ENCODE data around the gene SVOP.
"Not testable (repeated sequence)": the region's sequence is repeated elsewhere in the genome, so short reads cannot be mapped to it uniquely, and the experiment has no call there.

SVOP gene

DNA sequence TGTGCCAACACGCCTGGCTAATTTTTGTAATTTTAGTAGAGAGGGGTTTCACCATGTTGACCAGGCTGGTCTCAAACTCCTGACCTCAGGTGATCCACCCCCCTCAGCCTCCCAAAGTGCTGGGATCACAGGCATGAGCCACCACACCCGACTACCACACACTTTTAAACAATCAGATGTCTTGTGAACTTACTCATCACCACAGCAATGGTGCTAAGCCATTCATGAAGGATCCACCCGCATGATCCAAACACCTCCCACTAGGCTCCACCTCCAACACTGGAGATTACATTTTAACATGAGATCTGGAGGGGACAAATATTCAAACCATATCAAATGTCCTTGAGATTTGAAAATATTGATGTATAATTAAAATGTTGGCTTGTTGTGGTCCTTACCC is 7.8 kb upstream of the SVOP start:
- not testable (repeated sequence) for DNase-seq

DNA sequence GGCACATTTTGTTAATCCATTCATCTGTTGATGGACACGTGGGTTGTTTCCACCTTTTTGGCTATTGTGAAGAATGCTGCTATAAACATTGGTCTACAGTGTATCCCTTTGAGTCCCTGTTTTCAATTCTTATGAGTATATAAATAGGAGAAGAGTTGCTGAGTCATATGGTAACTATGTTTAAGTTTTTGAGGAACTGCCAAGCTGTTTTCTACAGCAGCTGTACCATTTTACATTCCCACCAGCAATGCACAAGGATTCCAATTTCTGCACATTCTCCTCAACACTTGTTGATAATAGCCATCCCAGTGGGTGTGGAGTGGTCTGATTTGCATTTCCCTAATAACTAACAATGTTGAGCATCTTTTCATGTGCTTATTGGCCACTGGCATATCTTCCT is 6.9 kb upstream of the SVOP start:
- no peak for DNase-seq

- no peak for DNase-seq
Observed at GRCh38 chr12:109020146-109020795, 597 bp downstream of the SVOP start.

GRCh38 chr12:109018296-109018695 is 2.6 kb downstream of the SVOP start:
- no peak for DNase-seq

DNA sequence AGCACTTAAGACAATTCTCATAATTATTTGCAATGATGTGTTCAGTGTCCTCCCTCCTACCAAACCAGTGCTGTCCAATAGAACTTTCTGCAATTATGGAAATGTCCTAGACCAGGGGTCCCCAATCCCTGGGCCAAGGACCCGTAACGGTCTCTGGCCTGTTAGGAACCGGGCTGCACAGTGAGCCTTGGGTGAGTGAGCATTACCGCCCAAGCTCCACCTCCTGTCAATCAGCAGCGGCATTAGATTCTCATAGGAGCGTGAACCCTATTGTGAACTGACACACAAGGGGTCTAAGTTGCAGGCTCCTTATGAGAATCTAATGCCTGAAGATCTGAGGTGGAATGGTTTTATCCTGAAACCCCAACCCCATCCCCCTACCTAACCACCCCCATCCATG is 3.9 kb downstream of the SVOP start:
- no peak for DNase-seq

DNA sequence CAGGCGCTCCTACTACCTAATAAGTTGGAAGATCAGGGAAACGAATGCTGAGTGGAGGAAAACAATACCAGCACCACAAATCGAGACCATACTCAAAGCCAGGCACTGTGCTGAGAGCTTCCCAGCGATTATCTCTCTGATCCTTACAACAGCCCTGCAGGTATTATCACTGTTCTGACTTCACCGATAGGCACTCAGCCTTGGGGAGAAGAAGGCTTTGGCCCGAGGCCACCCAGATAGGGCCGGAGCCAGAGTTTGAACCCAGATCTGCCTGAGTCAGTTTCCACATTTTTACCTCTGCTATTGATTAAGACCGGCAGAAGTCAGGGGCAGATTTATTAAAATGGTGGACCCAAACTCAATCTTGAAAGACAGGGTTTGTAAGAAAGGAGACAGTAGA is 4.9 kb downstream of the SVOP start:
- DNase-seq: no peak

- no peak for DNase-seq
Observed at GRCh38 chr12:109014984-109015765, 5.7 kb downstream of the SVOP start.

DNA sequence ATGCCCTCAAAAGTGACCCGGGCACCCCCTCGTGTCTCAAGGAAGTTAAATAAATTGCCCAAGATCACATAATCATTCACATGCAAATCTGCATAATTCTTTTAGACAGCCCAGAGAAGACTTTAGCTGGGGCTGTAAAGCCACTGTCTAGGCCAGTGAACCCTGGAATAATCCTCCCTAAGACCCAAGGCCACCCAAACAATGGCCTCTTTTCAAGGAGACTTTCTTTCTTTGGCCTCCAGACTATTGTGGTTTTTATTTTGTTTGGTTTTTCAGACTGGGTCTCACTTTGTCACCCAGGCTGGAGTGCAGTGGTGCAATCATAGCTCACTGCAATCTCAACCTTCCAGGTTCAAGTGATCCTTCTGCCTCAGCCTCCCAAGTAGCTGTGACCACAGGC is 10.6 kb downstream of the SVOP start:
- no peak for DNase-seq

GRCh38 chr12:109009766-109010165 is 11.1 kb downstream of the SVOP start:
- no peak for DNase-seq

GRCh38 chr12:109004017-109004416 is 16.9 kb downstream of the SVOP start:
- no peak for DNase-seq

- no peak for DNase-seq
Observed at GRCh38 chr12:108996320-108996719, 24.5 kb downstream of the SVOP start.

DNA sequence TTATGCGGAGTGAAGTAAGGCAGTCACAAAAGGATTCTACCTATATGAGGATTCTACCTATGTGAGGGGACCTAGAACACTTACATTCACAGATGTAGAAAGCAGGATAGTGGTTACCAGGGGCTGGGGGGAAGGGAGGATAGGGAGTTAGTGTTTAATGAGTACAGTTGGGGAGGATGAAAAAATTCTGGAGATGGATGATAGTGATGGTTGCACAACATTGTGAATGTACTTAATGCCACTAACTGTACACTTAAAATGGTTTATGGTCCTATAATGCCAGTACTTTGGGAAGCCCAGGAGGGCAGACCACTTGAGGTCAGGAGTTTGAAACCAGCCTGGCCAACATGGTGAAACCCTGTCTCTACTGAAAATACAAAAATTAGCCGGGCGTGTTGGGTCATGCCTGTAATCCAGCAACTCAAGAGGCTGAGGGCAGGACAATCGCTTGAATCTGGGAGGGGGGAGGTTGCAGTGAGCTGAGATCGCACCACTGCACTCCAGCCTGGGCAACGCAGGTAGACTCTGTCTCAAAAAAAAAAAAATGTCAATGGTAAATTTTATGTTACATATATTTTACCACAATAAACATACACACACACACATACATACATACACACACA is 25.4 kb downstream of the SVOP start:
- DNase-seq: no peak

DNA sequence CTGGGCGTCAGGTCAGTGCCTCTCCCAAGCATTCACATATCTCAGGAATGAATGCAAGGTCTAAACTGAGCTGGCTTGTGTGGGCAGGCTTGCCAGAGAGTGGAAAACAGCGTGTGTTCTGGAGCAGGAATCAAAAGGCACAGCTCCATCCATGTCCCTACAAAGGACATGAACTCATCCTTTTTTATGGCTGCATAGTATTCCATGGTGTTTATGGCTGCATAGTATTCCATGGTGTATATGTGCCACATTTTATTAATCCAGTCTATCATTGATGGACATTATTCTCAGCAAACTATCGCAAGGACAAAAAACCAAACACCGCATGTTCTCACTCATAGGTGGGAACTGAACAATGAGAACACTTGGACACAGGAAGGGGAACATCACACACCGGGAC is 30.8 kb downstream of the SVOP start:
- not testable (repeated sequence) for DNase-seq

DNA sequence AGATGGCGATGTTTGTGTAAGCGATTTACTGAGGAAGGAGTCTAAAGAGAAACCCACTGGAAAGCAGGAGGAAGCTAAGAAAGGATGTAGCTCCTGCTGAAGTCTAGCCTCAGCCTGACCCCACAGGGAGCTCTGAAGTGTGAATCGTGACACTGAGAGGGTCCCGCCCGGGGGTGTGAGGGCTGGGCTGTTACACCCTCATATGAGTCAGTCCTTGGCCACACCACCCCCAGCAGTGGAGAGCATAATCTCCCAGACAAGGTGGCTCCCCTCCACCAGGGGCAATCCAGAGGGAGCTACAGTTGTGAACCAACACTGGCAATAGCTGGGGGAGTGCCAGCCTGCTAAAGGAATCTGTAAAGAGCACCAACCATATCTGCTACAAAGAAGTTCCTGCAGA is 31.5 kb downstream of the SVOP start:
- DNase-seq: no peak

- DNase-seq: no peak
Observed at GRCh38 chr12:108985750-108986149, 35.1 kb downstream of the SVOP start.

DNA sequence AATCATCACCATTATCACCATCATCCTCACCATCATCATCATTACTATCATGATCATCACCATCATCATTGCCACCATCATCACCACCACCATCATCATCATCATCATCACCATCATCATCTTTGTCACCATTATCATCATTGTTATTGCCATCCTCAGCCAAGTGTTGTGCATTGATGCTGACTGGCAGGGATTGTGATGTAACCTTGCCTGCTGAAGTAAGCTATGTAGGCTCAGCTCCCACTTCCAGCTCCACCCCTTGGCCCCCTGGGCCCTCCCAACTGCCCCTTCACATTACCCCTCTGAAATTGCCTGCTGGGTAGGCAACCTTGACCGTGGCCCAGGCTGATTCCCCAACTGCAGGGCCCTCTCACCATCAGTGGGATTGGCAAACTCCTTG is 37.6 kb downstream of the SVOP start:
- DNase-seq: no peak

GRCh38 chr12:108982621-108983219 is 38.1 kb downstream of the SVOP start:
- no peak for DNase-seq

DNA sequence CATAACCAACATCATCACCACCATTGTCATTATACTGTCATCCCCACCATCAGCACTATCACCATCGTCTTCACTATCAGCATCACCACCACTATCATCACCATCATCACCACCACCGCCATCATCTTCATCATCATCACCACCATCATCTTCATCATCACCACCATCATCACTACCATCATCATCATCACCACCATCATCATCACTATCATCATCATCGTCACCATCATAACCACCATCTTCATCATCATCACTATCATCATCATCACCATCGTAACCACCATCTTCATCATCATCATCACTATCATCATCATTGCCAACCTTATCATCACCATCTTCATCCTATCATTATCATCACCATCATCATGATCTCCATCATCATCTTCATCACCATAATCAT is 39.0 kb downstream of the SVOP start:
- no peak for DNase-seq

GRCh38 chr12:108980831-108981618 is 39.8 kb downstream of the SVOP start:
- DNase-seq: no peak

DNA sequence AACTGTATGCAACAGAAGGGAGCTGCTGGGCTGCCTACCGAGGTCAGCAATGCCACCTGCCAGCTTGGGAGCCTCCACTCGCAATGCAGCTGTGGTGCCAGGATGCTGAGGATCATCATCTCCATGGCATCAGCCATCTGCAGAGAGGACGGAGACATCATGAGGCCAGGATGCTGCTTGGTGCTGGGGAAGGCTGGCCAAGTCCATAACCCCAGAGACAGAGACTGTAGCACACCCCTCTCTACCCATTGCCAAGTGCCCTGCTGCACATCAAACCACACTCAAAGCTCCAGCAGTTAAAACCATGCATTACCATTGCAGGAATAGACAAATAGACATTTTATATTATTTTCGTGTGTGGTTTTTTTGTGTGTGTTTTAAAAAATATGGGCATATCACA is 43.5 kb downstream of the SVOP start:
- DNase-seq: no peak

DNA sequence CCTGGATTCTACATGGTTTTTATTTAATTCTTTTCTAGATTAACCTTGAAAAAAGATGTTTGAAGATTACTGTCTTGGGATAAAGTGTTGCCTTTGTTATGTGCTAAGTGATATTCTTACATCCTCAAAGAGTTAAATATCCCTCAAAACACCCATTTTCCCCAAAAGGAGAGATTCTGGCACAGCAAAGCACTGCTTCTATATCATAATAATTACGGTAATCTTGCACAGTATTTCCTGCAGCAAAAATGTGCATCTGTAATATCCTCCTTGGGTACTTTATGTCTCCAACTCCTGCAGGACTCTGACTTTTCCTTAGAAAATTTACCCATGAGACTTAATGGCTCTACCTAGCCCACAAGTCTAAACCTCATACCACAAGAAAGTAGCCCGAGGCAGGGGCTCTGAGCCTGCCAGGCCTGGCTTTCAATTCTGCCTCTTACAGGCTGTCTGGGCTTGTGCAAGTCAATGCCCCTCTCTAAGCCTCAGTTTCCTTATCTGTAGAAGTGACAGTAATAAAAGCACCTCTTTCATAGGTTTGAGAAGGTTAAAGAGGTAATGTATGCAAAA is 45.8 kb downstream of the SVOP start:
- DNase-seq: no peak

GRCh38 chr12:108973629-108974152 is 47.2 kb downstream of the SVOP start:
- DNase-seq: no peak

All from activated CD8-positive, alpha-beta memory T cell treated with anti-CD3 and anti-CD28 coated beads, Interleukin-2, amount 50 U/mL, for 48 hours (primary cell).